Myocyte (in vitro differentiated cells): ENCODE data around the gene XKR7. TPM values are rescaled to one million over a fixed set of nuclear protein-coding genes. Genes with fewer than 3 reads are reported as not detected.
"Not testable (repeated sequence)": the region's sequence is repeated elsewhere in the genome, so short reads cannot be mapped to it uniquely, and the experiment has no call there.

Experiments
- DNase-seq: peaks from one replicate; pipeline ENCODE4 v3.0.0-alpha.2; 2012; ENCODE audit warnings: low read depth
- polyA plus RNA-seq: library from polyadenylated mRNA; unstranded; fragments of >200 nt; gene quantifications from one replicate; pipeline ENCODE4 v1.2.1, GENCODE V29; 2012; ENCODE audit warnings: missing spikeins
- total RNA-seq: library from RNA; depleted of rRNA; stranded (reverse); fragments of >200 nt; gene quantifications from 2 replicates; pipeline ENCODE4 v1.2.3, GENCODE V29; 2014

The XKR7 gene
- total RNA-seq = not detected in 2 replicates
- not detected for polyA plus RNA-seq

- DNase-seq = no peak
These were observed at the start of gene XKR7 for GRCh38 chr20:31967830-31968249. Gene XKR7 (plus strand): TSS chr20:31968151. CDS start chr20:31968176, 25 bp downstream.

GRCh38 chr20:31918466-31919105 is 49.4 kb upstream of the XKR7 start:
- DNase-seq = no peak

GRCh38 chr20:31919410-31920155 is 48.4 kb upstream of the XKR7 start:
- DNase-seq = no peak

- DNase-seq = no peak
These were observed 47.6 kb upstream of the XKR7 start for GRCh38 chr20:31920275-31920855.

- not testable (repeated sequence) for DNase-seq
These were observed 46.5 kb upstream of the XKR7 start for GRCh38 chr20:31921480-31921879.

- no peak for DNase-seq
These were observed 45.8 kb upstream of the XKR7 start for GRCh38 chr20:31922181-31922580.

- DNase-seq = no peak
These were observed 45.4 kb upstream of the XKR7 start for GRCh38 chr20:31922588-31922987.

- DNase-seq = no peak
These were observed 44.3 kb upstream of the XKR7 start for GRCh38 chr20:31923388-31924331.

GRCh38 chr20:31924561-31924960 is 43.4 kb upstream of the XKR7 start:
- no peak for DNase-seq

GRCh38 chr20:31925631-31926030 is 42.3 kb upstream of the XKR7 start:
- DNase-seq = no peak

- no peak for DNase-seq
These were observed 41.5 kb upstream of the XKR7 start for GRCh38 chr20:31926493-31926892.

GRCh38 chr20:31927627-31928159 is 40.3 kb upstream of the XKR7 start:
- no peak for DNase-seq

- peak; percentile 40 for DNase-seq
These were observed 38.3 kb upstream of the XKR7 start for GRCh38 chr20:31929631-31930030.

GRCh38 chr20:31930779-31931178 is 37.2 kb upstream of the XKR7 start:
- no peak for DNase-seq

- DNase-seq = no peak
These were observed 34.3 kb upstream of the XKR7 start for GRCh38 chr20:31933698-31934097.

GRCh38 chr20:31934491-31934890 is 33.5 kb upstream of the XKR7 start:
- no peak for DNase-seq

GRCh38 chr20:31934968-31935764 is 32.8 kb upstream of the XKR7 start:
- DNase-seq = no peak

- no peak for DNase-seq
These were observed 31.5 kb upstream of the XKR7 start for GRCh38 chr20:31936420-31936819.

GRCh38 chr20:31937820-31938219 is 30.1 kb upstream of the XKR7 start:
- DNase-seq = no peak

- DNase-seq = no peak
These were observed 28.3 kb upstream of the XKR7 start for GRCh38 chr20:31939661-31940060.
